ENCODE data around the gene SCIN. TPM values are rescaled to one million over a fixed set of nuclear protein-coding genes. Genes with fewer than 3 reads are reported as not detected.

The SCIN gene
- total RNA-seq, 1 experiment from 2014 or later, result 5.6 TPM

DNA sequence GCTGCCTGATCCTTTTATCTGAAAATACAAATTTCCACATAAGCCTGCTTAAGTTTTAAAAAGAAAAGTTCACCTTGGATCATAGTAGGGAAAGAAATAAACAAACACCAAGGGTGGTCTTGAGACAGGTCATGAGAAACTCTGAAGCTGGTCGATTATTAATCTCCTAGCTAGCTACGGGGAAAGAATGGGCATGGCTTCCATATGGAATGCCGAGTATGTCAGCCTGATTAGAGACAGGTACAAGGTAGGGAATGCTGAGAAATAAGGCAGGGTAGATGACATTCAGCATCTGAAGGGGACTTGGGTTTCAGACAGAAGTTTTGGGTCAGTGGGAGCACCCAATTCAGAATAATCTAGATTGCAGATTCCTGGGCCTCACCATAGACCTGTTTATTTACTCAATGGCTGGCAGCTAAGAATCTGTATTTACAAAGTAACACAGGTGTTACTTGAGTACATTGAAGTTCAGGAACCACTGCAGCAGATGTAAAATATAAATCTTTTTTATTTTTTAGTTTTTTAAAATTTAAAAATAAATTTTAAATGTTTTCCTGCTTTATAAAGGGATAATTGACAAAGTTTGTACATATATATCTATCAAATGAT is 49.0 kb downstream of the SCIN start:
- no TSS peak for BruUV-seq (replicated peaks)
- DNase-seq (ENCODE audit: low read depth, low spot score) (no peak), ATAC-seq (no peak)
- Histone ChIP-seq H3K36me3 (ENCODE audit: control insufficient read depth, insufficient read depth, low read length) (no peaks in the 10 kb centered on the region), H3K27ac (ENCODE audit: low read length) (no peak overlapping the region), H3K9me3 (ENCODE audit: control insufficient read depth, insufficient read depth, low read depth, low read length) (no peaks in the 10 kb centered on the region), H3K4me3 (ENCODE audit: low read depth in 2 of 2, low read length in 2 of 2) (no peak overlapping the region), H3K27me3 (ENCODE audit: control insufficient read depth, insufficient read depth, low read length) (peaks cover 3% of the 10 kb centered on the region; the same call in 1 of the 2 replicates), H3K4me1 (ENCODE audit: control insufficient read depth, insufficient read depth, low read length) (peaks cover 8% of the 10 kb centered on the region; the same call in 1 of the 2 replicates)
- ChIA-PET CTCF (no interaction called here), POLR2A (no interaction called here)
- TF ChIP-seq, protein P1, sequence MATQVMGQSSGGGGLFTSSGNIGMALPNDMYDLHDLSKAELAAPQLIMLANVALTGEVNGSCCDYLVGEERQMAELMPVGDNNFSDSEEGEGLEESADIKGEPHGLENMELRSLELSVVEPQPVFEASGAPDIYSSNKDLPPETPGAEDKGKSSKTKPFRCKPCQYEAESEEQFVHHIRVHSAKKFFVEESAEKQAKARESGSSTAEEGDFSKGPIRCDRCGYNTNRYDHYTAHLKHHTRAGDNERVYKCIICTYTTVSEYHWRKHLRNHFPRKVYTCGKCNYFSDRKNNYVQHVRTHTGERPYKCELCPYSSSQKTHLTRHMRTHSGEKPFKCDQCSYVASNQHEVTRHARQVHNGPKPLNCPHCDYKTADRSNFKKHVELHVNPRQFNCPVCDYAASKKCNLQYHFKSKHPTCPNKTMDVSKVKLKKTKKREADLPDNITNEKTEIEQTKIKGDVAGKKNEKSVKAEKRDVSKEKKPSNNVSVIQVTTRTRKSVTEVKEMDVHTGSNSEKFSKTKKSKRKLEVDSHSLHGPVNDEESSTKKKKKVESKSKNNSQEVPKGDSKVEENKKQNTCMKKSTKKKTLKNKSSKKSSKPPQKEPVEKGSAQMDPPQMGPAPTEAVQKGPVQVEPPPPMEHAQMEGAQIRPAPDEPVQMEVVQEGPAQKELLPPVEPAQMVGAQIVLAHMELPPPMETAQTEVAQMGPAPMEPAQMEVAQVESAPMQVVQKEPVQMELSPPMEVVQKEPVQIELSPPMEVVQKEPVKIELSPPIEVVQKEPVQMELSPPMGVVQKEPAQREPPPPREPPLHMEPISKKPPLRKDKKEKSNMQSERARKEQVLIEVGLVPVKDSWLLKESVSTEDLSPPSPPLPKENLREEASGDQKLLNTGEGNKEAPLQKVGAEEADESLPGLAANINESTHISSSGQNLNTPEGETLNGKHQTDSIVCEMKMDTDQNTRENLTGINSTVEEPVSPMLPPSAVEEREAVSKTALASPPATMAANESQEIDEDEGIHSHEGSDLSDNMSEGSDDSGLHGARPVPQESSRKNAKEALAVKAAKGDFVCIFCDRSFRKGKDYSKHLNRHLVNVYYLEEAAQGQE (IDR thresholded peaks at IDR 0.05; ENCODE audit: insufficient read depth in 1 of 2, low read depth in 2 of 2, low read length in 1 of 2), result no peak
- TF ChIP-seq TCF7L2 (IDR thresholded peaks at IDR 0.05; ENCODE audit: low read depth, low read length) (no peak), POLR2AphosphoS5 (IDR thresholded peaks at IDR 0.05; ENCODE audit: low read depth, low read length) (no peak), SIN3A (IDR thresholded peaks at IDR 0.05; ENCODE audit: borderline replicate concordance, insufficient read depth, low read depth, low read length) (no peak)
- TF ChIP-seq, protein P2, sequence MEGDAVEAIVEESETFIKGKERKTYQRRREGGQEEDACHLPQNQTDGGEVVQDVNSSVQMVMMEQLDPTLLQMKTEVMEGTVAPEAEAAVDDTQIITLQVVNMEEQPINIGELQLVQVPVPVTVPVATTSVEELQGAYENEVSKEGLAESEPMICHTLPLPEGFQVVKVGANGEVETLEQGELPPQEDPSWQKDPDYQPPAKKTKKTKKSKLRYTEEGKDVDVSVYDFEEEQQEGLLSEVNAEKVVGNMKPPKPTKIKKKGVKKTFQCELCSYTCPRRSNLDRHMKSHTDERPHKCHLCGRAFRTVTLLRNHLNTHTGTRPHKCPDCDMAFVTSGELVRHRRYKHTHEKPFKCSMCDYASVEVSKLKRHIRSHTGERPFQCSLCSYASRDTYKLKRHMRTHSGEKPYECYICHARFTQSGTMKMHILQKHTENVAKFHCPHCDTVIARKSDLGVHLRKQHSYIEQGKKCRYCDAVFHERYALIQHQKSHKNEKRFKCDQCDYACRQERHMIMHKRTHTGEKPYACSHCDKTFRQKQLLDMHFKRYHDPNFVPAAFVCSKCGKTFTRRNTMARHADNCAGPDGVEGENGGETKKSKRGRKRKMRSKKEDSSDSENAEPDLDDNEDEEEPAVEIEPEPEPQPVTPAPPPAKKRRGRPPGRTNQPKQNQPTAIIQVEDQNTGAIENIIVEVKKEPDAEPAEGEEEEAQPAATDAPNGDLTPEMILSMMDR (IDR thresholded peaks at IDR 0.05), result no peak
- intact Hi-C loops (cut with micrococcal nuclease; ENCODE audit: unreplicated experiment), result no loop called here
- in situ Hi-C loops (cut with HindIII; ENCODE audit: low pct_unique_long_range_greater_than_20kb, low sequenced_read_pairs), result no loop called here

DNA sequence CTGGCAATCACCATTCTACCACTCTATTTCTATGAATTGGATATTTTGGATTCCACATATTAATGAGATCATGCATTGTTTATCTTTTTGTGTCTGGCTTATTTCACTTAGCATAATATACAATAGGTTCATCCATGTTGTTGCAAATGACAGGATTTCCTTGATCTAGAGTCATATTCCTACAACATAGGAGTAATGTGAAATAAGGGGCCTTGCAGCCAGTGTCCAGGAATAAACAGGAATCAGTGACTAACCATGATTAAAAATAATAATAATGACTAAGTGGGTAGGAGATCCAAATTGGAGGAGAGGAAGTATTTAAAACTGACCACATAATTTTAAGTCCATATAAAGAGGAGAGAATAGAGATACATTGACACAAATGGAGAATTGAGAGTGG is 49.9 kb downstream of the SCIN start:
- in situ Hi-C loops (cut with HindIII; ENCODE audit: low pct_unique_long_range_greater_than_20kb, low sequenced_read_pairs) (no loop called here), intact Hi-C loops (cut with micrococcal nuclease; ENCODE audit: unreplicated experiment) (no loop called here)
- Histone ChIP-seq H3K4me3 (ENCODE audit: low read depth in 2 of 2, low read length in 2 of 2) (no peak overlapping the region), H3K36me3 (ENCODE audit: control insufficient read depth, insufficient read depth, low read length) (no peaks in the 10 kb centered on the region), H3K27ac (ENCODE audit: low read length) (no peak overlapping the region), H3K27me3 (ENCODE audit: control insufficient read depth, insufficient read depth, low read length) (peaks cover 3% of the 10 kb centered on the region; the same call in 1 of the 2 replicates), H3K9me3 (ENCODE audit: control insufficient read depth, insufficient read depth, low read depth, low read length) (no peaks in the 10 kb centered on the region), H3K4me1 (ENCODE audit: control insufficient read depth, insufficient read depth, low read length) (peaks cover 8% of the 10 kb centered on the region; the same call in 1 of the 2 replicates)
- ChIA-PET CTCF (no interaction called here), POLR2A (no interaction called here)
- DNase-seq (ENCODE audit: low read depth, low spot score) (no peak), ATAC-seq (no peak)
- no TSS peak for BruUV-seq (replicated peaks)
- TF ChIP-seq POLR2AphosphoS5 (IDR thresholded peaks at IDR 0.05; ENCODE audit: low read depth, low read length) (no peak), SIN3A (IDR thresholded peaks at IDR 0.05; ENCODE audit: borderline replicate concordance, insufficient read depth, low read depth, low read length) (no peak), TCF7L2 (IDR thresholded peaks at IDR 0.05; ENCODE audit: low read depth, low read length) (no peak)
- TF ChIP-seq, protein P2 (IDR thresholded peaks at IDR 0.05), result no peak
- TF ChIP-seq, protein P1 (IDR thresholded peaks at IDR 0.05; ENCODE audit: insufficient read depth in 1 of 2, low read depth in 2 of 2, low read length in 1 of 2), result no peak

All from Panc1 (cell line).